ENCODE results near the gene PPP3CA. TPM values are rescaled to one million over a fixed set of nuclear protein-coding genes. Genes with fewer than 3 reads are reported as not detected.

Gene PPP3CA
- total RNA-seq, 1 experiment from 2014 or later, result 15.5 TPM

- Histone ChIP-seq H3K9me2 (replicated peaks; ENCODE audit: low read length) (no peaks in the 10 kb centered on the region), H3K4me2 (ENCODE audit: low read length) (peak overlapping the region; percentile 43), H4K20me1 (ENCODE audit: low read length) (no peaks in the 10 kb centered on the region), H3K36me3 (ENCODE audit: low read depth, low read length) (no peaks in the 10 kb centered on the region), H3K4me3 (ENCODE audit: low read length) (no peak overlapping the region), H3K27ac (ENCODE audit: low read length) (peak overlapping the region; percentile 100), H3K9ac (ENCODE audit: low read length) (peak overlapping the region; percentile 84), H3K9me3 (ENCODE audit: low read length) (no peaks in the 10 kb centered on the region), H2AFZ (ENCODE audit: low read length) (no peak overlapping the region), H3K4me1 (ENCODE audit: insufficient read depth, low read length) (peaks cover 35% of the 10 kb centered on the region), H3K79me2 (ENCODE audit: low read length) (no peaks in the 10 kb centered on the region), H3F3A (ENCODE audit: low read length, unreplicated experiment) (no peaks in the 10 kb centered on the region), H3K27me3 (ENCODE audit: low read length) (no peaks in the 10 kb centered on the region)
- no peak for TF ChIP-seq CTCF (conservative IDR thresholded peaks at IDR 0.05; ENCODE audit: low read depth, low read length)
- TF ChIP-seq EZH2phosphoT487 (IDR thresholded peaks at IDR 0.05; ENCODE audit: borderline replicate concordance, low read length), result no peak
- TF ChIP-seq EZH2 (IDR thresholded peaks at IDR 0.05; ENCODE audit: low read length, unreplicated experiment), result no peak
- ChIA-PET CTCF (interaction anchor here (0.6 kb wide), 1 partner anchor 17 kb away, joined by 6 read pairs; no protein-coding TSS in a partner anchor), POLR2A (ENCODE audit: unreplicated experiment) (no interaction called here)
- intact Hi-C loops (cut with micrococcal nuclease), result loop anchor here (5.0 kb wide), 2 partner anchors 39 to 54 kb away; no protein-coding TSS in a partner anchor
- ATAC-seq, result peak; percentile 17
- DNase-seq, result no peak
- no TSS peak for BruUV-seq (replicated peaks)
These were observed 191.4 kb downstream of the PPP3CA start for GRCh38 chr4:101155945-101156344.

GRCh38 chr4:101155368-101155767 lies 192.0 kb downstream of the PPP3CA start:
- Histone ChIP-seq H3K9me3 (ENCODE audit: low read length) (no peaks in the 10 kb centered on the region), H3F3A (ENCODE audit: low read length, unreplicated experiment) (no peaks in the 10 kb centered on the region), H3K27me3 (ENCODE audit: low read length) (no peaks in the 10 kb centered on the region), H3K9me2 (replicated peaks; ENCODE audit: low read length) (no peaks in the 10 kb centered on the region), H3K27ac (ENCODE audit: low read length) (peak overlapping the region; percentile 100), H3K36me3 (ENCODE audit: low read depth, low read length) (no peaks in the 10 kb centered on the region), H3K79me2 (ENCODE audit: low read length) (no peaks in the 10 kb centered on the region), H2AFZ (ENCODE audit: low read length) (no peak overlapping the region), H3K4me3 (ENCODE audit: low read length) (no peak overlapping the region), H3K9ac (ENCODE audit: low read length) (peak overlapping the region; percentile 84), H3K4me1 (ENCODE audit: insufficient read depth, low read length) (peaks cover 29% of the 10 kb centered on the region), H4K20me1 (ENCODE audit: low read length) (no peaks in the 10 kb centered on the region), H3K4me2 (ENCODE audit: low read length) (peak overlapping the region; percentile 43)
- BruUV-seq (replicated peaks), result no TSS peak
- TF ChIP-seq EZH2 (IDR thresholded peaks at IDR 0.05; ENCODE audit: low read length, unreplicated experiment) (no peak), EZH2phosphoT487 (IDR thresholded peaks at IDR 0.05; ENCODE audit: borderline replicate concordance, low read length) (no peak)
- intact Hi-C loops (cut with micrococcal nuclease), result loop anchor here (5.0 kb wide), 2 partner anchors 38 to 53 kb away; no protein-coding TSS in a partner anchor
- POLR2A ChIA-PET (ENCODE audit: unreplicated experiment), result no interaction called here
- DNase-seq (peak; percentile 87), ATAC-seq (peak; percentile 93)
- CTCF ChIA-PET, result interaction anchor here (0.6 to 0.7 kb wide), 2 partner anchors 16 to 873 kb away, joined by 3 to 6 read pairs; no protein-coding TSS in a partner anchor

GRCh38 chr4:101153653-101154052 lies 193.7 kb downstream of the PPP3CA start:
- Histone ChIP-seq H4K20me1 (ENCODE audit: low read length) (no peaks in the 10 kb centered on the region), H3K79me2 (ENCODE audit: low read length) (no peaks in the 10 kb centered on the region), H3K9me3 (ENCODE audit: low read length) (no peaks in the 10 kb centered on the region), H3K4me3 (ENCODE audit: low read length) (no peak overlapping the region), H3K27ac (ENCODE audit: low read length) (peak overlapping the region; percentile 100; the same call in 1 of the 2 replicates), H3K4me2 (ENCODE audit: low read length) (no peak overlapping the region), H3F3A (ENCODE audit: low read length, unreplicated experiment) (no peaks in the 10 kb centered on the region), H3K9me2 (replicated peaks; ENCODE audit: low read length) (no peaks in the 10 kb centered on the region), H3K4me1 (ENCODE audit: insufficient read depth, low read length) (peaks cover 25% of the 10 kb centered on the region), H3K9ac (ENCODE audit: low read length) (no peak overlapping the region), H3K36me3 (ENCODE audit: low read depth, low read length) (no peaks in the 10 kb centered on the region), H3K27me3 (ENCODE audit: low read length) (no peaks in the 10 kb centered on the region), H2AFZ (ENCODE audit: low read length) (no peak overlapping the region)
- intact Hi-C loops (cut with micrococcal nuclease), result no loop called here
- ATAC-seq, result no peak
- BruUV-seq (replicated peaks), result no TSS peak
- no peak for DNase-seq
- POLR2A ChIA-PET (ENCODE audit: unreplicated experiment), result no interaction called here
- TF ChIP-seq EZH2 (IDR thresholded peaks at IDR 0.05; ENCODE audit: low read length, unreplicated experiment) (no peak), EZH2phosphoT487 (IDR thresholded peaks at IDR 0.05; ENCODE audit: borderline replicate concordance, low read length) (no peak), CTCF (conservative IDR thresholded peaks at IDR 0.05; ENCODE audit: low read depth, low read length) (no peak)
- CTCF ChIA-PET, result no interaction called here
